Right renal pelvis (tissue), 4 donors: ENCODE results near the gene FGF12. TPM values are rescaled to one million over a fixed set of nuclear protein-coding genes. Genes with fewer than 3 reads are reported as not detected.

ENCODE experiments used
- DNase-seq, 4 donors: peaks; one replicate each; pipeline ENCODE4 v3.0.0-alpha.2; 2013; ENCODE audit warnings: low read depth in 4 of 4, low spot score in 3 of 4, missing footprints in 1 of 4
- polyA plus RNA-seq, 4 donors: library from polyadenylated mRNA; unstranded; fragments of 120-200 nt; gene quantifications; one replicate each; pipeline ENCODE4 v1.2.1, GENCODE V29; 2013; ENCODE audit not compliant: insufficient read length in 4 of 4

The FGF12 gene
- polyA plus RNA-seq, 4 donors, result 6.4 to 8.6 (median 7.3) TPM

DNA sequence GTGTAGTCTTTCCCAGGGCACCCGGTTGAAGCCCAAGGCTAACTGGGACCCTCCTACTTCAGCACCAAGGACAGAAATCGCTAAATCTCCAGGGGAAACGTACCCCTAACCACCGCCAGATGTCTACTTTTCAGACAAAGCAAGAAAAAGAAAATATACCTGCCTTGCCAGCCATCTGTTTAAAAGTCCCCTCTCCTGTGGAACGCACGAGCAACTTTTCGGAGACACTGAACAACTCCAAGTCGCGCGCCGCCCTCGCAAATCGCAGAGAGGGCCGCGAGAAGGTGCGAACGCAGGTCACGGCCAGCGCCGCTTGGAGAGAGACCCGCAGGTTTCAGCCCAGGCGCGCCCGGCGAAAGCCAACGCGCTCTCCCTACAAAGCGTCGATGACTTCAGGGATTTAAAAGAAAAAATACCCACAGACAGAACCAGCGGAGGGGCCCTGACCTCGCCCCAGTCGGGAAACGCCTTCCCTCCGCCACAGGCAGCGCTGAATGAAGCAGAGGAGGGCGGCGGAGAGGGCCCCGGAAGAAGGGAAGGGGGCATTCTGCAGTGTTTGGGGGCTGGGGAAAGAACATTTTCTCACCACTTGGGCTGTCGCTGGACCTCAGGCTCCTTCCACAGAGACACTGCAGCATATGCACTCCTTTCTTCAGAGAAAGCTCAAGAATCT lies 213.1 kb downstream of the FGF12 start:
- peak; percentile 41 to 67 (median 43) for DNase-seq

DNA sequence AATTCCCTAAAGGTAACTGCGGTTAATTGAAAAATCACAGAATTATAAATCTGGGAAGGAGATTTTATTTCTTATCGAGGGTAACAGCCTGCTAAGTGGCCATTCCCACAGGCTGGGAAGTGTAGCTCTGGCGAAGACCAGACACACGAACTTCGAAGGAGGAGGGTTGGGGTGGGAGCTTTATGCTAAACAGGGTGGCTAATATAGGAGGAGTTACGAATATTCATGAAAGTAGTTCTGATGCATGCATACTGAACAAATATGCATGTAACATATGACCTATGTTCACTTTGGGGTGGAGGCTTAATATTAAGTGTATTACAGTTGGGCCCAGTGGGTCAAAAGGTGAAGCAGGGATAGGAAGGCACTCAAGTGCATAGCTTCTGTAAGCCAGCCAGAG lies 221.6 kb downstream of the FGF12 start:
- DNase-seq, result no peak

DNA sequence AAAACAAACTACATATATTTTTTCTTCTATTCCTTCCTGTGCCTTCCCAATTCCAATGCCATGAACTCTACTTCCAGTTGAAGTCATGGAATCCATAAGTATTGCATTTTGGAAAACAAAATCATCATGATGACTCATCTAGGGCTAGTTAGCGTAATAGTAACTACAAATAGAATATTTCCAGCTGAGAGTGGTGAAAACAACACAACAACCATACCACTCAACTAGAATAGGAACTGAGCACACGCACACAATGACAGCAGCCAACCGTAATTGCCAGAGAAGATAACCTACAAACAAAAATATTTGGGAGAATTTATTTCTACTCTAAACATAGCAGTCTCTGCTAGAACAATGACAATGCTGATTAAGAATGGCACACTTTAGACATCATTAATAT lies 225.9 kb downstream of the FGF12 start:
- no peak for DNase-seq

DNA sequence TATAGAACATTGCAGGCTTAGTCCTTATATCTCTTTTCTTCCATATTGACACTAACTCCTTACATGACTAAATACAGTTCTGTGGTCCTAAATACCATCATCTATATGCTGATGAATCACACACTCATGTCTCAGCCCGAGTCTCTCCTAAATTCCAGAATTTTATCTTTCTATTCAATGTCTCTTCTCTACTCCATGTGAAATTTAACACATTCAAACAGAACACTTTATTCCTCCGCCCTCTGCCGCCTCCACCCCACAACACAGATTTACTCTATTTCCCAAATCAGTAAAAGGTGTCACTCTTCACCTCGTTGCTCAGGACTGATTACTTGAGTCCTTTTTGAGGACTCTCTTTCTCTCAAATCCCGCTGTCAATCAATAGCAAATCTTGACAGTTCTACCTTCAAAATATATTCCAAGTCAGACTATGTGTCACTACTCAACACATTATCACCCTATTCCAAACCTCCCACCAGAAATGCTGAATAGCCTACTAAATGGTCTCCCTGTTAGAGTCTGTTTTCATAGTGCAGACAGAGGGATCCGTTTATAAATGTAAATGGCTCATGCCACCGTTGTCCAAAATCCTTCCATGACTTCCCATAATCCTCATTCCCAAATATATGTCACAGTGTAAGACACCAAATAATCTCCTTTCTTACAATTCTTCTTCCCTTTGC lies 230.3 kb downstream of the FGF12 start:
- no peak for DNase-seq

DNA sequence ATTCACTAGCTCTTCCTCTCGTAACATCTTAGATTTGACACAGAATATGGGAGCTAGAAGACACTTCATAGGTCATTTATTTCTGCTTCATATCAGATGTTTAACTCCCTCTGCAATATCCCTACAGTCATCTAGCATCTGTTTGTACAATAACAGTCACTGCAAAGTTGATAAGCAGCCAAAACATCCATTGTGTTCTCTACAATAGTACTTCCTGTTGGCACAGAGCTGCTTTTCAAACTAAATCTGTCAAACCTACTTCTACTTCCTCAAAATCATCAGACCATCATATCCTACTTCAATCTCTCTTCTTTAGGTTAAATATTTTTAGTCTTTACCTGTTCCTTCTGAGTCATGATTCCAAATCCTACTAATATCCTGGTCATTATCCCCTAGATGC lies 233.2 kb downstream of the FGF12 start:
- DNase-seq, result no peak

DNA sequence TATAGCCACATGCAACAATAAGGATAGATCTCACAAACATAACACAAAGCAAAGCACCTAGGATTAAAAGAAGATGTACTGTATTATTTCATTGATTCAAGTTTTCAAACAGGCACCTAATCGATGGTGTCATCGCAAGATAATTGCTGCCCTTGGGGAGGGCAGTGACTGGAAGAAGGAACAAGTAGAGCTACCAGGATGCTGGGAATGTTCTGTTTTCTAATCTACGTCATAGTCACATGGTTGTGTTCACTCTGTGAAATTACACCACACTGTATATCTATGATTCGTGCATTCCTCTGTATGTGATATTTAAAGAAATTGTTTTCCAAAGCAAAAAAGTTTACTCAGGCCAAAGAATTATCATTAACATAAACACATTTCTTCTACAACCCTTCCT lies 236.6 kb downstream of the FGF12 start:
- DNase-seq, result no peak

DNA sequence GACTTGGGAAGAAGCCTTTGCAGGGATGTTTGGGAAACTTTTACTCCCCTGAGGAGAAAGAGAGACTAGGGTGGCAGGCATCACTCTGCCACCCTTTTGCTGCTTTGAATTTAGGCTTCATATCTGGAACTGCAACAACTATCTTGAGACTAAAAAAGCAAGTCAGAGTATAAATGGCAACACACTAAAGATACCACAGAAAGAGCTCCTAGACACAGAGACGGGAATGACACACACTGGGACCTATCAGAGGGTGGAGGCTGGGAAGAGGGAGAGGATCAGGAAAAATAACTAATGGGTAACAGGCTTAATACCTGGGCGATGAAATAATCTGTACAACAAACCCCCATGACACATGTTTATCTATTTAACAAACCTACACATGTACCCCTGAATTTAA lies 237.8 kb downstream of the FGF12 start:
- no peak for DNase-seq

DNA sequence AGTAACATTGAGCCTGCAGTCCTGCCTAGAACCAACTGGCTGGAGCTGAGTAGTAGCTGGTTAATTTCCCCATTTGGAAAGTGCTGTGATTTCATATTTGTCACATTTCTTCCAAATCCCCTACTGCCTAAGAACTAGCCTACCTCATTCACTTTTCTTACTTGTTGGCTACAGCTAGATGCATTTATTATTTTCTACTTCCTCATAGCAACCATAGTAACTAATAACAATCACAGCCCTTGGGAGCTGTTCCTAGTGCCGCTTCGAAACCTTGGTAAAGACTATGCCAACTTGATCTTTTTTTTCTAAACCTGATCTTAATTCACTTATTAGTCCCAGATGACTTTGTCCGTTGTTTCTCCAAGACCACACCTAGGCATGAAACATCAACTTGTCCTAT lies 240.3 kb downstream of the FGF12 start:
- no peak for DNase-seq

DNA sequence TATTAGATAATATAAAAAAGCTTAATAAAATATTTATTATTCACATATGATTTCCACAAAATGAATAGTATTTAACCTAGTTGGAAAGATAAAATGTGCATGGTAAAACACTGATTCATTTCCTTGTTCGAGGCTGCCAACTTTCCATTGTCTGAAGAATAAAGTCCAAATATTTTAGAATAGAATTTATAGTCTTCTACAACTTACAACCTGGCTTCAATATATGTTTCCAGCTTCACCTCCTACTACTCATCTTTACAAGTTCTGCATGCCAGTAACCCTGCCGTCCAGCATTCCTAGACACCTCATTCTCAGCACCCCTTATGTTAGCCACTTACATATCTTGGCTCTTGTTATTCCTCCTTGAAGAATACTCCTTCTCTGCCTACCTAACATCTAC lies 244.5 kb downstream of the FGF12 start:
- DNase-seq, result no peak

DNA sequence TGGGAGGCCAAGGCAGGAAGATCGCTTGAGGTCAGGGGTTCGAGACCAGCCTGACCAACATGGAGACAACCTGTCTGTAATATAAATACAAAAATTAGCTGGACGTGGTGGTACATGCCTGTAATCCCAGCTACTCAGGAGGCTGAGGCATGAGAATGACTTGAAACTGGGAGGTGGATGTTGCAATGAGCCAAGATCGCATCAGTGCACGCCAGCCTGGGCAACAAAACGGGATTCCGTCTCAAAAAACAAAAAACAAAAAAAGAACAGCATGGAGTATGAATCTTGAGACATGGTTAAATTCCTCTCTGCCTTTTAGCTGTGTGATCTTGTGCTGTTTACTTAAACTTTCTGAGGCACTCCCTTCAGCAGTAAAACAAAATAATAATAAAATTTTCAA lies 244.9 kb downstream of the FGF12 start:
- no peak for DNase-seq

DNA sequence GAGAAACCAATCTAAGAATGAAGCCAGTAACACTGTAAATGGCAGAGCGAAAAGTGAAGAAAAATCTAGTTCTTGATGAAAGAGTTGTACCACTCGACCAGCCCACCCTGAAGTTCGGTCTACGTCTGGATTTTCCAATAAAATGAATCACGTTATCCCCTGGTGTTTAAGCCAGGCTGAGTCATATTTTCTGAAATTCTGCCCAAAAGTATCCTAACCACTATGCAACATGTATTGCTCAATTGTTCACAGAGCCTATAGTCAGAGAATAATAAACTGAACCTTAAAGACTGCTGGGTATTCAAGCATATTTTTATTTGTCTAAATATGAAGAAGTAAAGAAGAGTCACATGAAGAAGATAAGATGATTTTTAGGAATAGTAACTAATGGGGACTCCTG lies 245.7 kb downstream of the FGF12 start:
- no peak for DNase-seq

DNA sequence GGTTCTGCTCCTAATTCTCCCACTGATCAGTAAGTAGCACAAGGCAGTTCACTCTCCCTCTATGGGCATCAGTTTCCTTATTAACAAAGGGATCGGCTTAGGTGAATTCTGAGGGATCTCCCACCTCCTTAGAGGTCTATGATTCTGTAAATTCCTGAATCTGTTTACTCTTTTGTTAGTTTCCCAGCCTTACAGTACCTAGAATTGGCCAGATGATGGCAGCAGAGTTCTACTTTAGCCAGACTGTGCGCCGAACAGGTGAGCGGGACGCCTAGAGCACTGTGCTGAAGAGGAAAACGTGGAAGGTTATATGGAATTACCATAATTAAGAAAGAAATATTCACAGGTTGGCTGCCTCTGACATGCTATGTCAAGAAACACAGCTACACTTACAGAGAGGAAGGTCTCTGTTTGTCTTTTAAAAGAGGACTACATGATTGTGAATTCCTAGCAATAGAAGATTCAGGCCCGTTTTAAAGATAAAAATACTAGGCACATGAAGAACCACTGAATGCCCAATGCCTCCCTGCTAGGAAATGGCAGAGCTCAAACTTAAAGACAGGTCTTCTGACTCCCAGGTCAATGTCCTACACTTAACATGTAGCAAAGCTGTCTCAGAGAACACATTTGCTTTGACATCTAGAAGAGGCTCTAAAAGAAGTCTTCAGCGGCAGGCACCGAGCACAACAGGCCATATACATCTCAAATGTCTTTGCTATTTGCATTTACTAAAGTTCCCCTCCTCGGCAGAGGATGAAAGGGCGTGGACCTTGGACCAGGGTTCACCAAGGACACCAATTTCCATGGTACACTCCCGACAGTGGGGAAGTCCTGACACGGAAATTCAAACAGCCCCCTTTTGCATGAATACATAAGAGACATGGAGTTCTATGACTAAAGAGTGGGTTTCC lies 259.9 kb downstream of the FGF12 start:
- peak; percentile 28 to 39 (median 32) for DNase-seq

DNA sequence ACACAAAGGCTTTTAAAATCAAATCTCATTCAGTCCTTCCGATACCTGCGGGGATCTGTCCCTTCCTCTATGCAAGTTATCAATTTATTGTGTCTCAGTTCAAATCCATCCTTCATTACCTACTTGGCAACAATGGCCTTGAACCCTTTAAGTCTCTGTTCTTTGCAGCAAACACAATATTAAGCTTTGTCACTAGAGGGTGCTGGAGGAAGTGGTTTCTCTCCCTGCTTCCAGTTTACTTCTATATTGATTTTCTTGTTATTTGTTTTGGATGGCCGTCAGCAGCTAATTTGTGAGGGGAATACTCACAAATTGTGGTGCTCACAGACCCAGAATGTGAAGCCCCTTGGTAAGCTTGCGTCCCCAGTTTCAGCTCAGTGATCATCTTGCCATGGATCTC lies 278.3 kb downstream of the FGF12 start:
- DNase-seq, result no peak

DNA sequence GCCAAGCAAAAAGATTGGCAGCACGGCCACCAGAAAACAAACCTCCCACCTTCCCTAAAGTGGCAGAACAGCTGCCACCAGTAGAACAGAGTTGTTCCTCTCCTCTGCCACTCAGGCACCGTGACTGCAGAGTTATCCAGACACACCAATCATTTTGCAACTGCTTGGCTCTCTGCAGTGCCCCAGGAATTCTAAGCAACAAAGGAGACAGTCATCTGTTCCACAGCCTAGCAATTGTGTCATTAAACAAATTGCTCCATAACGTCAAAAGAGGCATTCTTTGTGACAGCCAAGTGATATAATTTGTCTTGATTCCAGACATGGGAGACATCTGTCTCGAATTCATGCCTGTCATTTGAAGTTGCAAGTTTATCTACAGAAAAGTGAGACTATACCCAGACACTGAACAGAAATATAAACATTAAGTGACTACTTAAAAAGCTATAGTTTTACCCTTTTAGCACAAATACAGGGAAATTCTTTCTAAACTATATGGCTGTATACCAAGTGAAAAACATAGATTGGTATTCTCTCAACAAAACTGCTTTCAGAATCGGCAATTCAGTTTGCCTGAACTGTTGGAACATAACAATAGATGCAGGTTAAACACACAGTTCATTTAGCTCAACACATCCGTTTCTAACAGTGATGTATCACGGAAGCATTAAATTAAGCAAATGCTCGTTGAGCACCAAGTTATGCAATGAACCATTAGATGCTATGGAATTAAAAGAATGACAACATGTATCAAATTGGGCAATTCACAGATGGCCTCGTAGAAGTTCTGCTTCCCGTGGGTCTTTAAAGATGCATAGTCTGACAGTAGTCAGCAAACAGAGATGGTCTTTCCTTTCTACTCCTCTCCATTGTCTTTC lies 281.3 kb downstream of the FGF12 start:
- no peak for DNase-seq

DNA sequence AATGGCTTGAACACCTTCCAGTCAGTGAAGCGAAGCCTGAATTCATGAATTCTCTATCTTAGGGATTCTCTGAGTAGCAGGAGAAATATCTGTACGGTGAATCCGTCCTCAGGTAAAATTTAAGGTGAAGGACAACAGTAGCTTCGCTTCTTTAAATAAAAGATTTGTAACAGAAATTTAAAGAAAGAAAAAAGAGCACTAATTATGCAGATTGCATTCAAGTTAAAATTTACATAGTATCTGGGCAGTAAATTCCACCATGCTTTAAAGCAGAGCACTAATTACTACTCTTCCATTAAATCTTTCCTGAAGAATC lies 282.6 kb downstream of the FGF12 start:
- DNase-seq, result no peak

DNA sequence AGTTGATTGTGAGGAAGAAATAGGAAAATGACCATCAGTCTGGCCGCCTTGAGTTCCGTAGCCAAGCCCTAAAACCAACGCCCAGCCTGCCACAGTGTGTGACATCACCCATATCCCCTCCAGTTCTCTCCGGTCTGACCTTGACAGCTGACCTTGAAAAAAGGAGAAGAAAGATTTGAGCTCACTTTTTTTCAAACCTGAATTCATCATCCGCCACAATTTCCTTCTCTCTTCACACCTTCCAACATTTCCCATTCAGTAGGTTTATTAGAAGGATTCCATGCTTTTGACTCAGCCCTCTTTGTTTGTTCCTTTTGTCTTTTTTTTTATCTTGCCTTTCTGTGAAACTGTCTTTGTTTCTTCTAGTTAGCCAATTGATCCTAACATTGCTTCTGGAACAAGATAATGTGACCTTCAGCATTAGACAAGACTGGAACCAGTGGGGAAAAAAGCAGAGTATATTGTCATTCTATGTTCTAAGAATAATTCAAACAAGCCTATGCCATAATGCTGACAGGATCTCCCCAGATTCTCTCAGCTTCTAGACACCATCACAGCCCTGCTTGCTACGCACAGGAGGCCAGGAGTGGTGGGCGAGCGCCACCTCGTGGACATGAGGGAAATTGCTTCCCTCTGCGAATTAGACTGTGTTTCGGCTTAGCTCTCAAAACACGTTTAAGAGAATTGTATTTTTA lies 283.1 kb downstream of the FGF12 start:
- DNase-seq, result peak; percentile 39 to 62 (median 54)

DNA sequence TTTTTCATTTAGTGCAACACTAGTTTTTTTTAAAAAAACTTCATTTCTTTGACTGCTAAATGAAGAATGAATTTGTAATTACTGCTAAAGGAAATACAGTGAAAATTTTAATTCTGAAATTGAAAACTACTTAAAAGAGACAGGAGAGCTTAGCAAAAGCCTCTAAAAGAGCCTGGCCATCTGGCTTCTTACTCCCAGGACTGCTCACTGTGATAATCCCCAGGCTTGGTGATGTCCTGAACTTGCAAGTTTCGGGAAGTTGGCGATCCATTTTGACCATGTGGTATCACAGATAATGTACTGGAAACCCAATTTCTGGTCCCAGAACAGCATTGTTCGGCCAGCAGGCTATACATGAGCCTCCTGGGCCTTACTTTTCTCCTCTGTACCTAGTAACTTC lies 292.1 kb downstream of the FGF12 start:
- DNase-seq, result no peak

DNA sequence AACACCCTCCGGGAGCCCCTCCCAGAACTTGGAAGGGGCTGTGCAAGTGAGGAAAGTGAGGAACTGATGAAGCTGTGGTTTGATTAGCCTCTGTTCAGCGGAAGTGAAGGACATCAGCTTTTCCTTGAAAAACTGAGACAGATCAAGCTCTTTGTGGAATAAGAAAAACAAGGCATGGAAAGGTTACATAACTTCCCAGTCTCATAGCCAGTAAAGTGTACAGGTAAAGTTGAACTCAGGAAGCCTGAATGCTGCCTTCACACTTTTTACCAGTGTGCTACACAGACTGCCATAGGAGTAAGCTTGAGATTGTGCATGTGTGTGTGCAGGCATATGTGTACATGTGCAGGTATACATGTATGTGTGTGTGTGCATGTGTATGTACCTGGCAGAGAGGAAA lies 293.2 kb downstream of the FGF12 start:
- no peak for DNase-seq

DNA sequence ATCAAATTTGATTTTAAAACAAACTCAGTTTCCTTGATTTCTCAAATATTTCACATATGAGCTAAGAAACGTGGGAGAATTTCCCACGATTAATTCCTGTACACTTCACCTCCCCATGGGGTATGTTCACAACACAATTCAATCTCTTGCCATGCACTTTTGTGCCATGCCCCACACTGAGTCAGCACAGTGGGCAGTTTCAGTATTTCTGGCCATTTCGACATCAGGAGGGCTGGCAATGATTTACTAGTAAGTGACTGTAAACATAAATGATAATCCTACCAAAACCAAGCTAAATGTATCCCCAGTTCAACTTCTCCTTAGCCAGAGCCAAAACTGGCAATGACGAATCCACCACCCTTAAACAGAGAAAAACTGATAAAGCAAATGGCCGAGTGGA lies 293.6 kb downstream of the FGF12 start:
- DNase-seq, result no peak

DNA sequence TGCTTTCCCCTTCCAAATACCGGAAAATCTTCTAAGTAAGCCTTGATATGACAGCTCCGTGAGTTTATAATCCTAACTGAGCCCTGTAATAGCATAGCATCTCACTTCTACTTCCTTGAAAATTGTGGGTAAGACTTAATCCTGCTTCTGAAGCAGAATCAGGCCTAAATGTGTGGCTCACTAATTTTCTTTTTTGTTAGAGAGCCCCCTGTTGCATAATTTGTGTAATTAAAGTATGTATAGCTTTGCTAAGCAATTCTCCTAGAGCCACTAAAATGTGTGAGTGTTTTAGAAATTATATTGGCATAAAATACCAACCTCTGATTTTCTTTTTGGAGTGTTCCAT lies 304.4 kb downstream of the FGF12 start:
- no peak for DNase-seq
